A549 (cell line): ENCODE measurements around the gene DSCAM. TPM values are rescaled to one million over a fixed set of nuclear protein-coding genes. Genes with fewer than 3 reads are reported as not detected.

Experiments
- ATAC-seq, 2 experiments: fragments of 200-7000 bp in 1 of 2; fragments of >200 bp in 1 of 2; cut with Nextera tagmentation in 1 of 2; cut with Tn5 transposase in 1 of 2; 3 replicates each; pipeline versions ENCODE4 v1.8.0 to v1.9.1; 2018 to 2020; ENCODE audit warnings: mild to moderate bottlenecking in 1 of 2, moderate library complexity in 1 of 2
- CTCF ChIA-PET: fragments of 300-600 bp; sonication (Branson Sonifier 250); formaldehyde crosslinking; extraction: SDS; loops from one replicate; lab custom pipeline; 2021; ENCODE audit warnings: antibody characterized with exemption, inconsistent platforms; lab: Yijun Ruan, JAX
- POLR2A ChIA-PET: fragments of 350-600 bp; formaldehyde crosslinking; extraction: SDS; loops from one replicate; lab custom pipeline; 2021; ENCODE audit warnings: antibody characterized with exemption, inconsistent platforms; lab: Yijun Ruan, JAX
- DNase-seq, 2 experiments: peaks; one replicate each; pipeline versions ENCODE4 v3.0.0 to v3.0.0-alpha.2; 2011 to 2016; ENCODE audit warnings: low read depth in 1 of 2, low spot score in 1 of 2
- FAIRE-seq: peaks from 2 replicates; lab custom pipeline; 2011; peaks lifted over from hg19 to GRCh38; lab: Jason Lieb, UNC
- H3K27ac ChIP-seq, 2 experiments: fragments of >200 bp; sonication (Bioruptor Twin); formaldehyde crosslinking; 3 replicates each; pipeline ENCODE4 v1.5.1; 2016 to 2017
- H3K4me1 ChIP-seq: fragments of >200 bp; sonication (Bioruptor Twin); formaldehyde crosslinking; 3 replicates; pipeline ENCODE4 v1.6.1; 2016
- H3K4me2 ChIP-seq: fragments of >200 bp; sonication (Bioruptor Twin); formaldehyde crosslinking; 3 replicates; pipeline ENCODE4 v1.6.1; 2016
- H3K4me3 ChIP-seq: fragments of >200 bp; sonication (Bioruptor Twin); formaldehyde crosslinking; 3 replicates; pipeline ENCODE4 v1.5.1; 2016
- H3K9me3 ChIP-seq: fragments of >200 bp; sonication (Bioruptor Twin); formaldehyde crosslinking; 3 replicates; pipeline ENCODE4 v1.6.1; 2016
- BCL3 ChIP-seq: fragments of >200 bp; sonication (Bioruptor Twin); formaldehyde crosslinking; IDR thresholded peaks from 3 replicates; pipeline ENCODE4 v1.6.1; 2016
- CBX2 ChIP-seq: fragments of 200-600 bp; sonication (generic); IDR thresholded peaks from 2 replicates; pipeline ENCODE4 v1.6.1; 2016; ENCODE audit warnings: low read depth, mild to moderate bottlenecking, borderline replicate concordance
- CBX8 ChIP-seq: fragments of 200-600 bp; sonication (generic); IDR thresholded peaks from 2 replicates; pipeline ENCODE4 v1.6.1; 2016
- CEBPB ChIP-seq, 2 experiments: fragments of >200 bp in 1 of 2; sonication (Bioruptor Twin) in 1 of 2; formaldehyde crosslinking in 1 of 2; IDR thresholded peaks; 2 replicates each; pipeline ENCODE4 v1.6.1; 2012 to 2016
- CHD4 ChIP-seq: fragments of 200-600 bp; sonication (generic); IDR thresholded peaks from 2 replicates; pipeline ENCODE4 v1.6.1; 2016; ENCODE audit warnings: antibody characterized with exemption, mild to moderate bottlenecking, borderline replicate concordance
- E2F6 ChIP-seq: IDR thresholded peaks from 2 replicates; pipeline ENCODE4 v1.6.1; 2012; ENCODE audit warnings: low read depth, borderline replicate concordance
- ESRRA ChIP-seq: fragments of 150-350 bp; IDR thresholded peaks from 2 replicates; pipeline ENCODE4 v1.6.1; 2014; ENCODE audit warnings: mild to moderate bottlenecking, low read length, borderline replicate concordance
- HDAC2 ChIP-seq: fragments of 200-600 bp; sonication (generic); IDR thresholded peaks from 2 replicates; pipeline ENCODE4 v1.6.1; 2016
- HOXB13 ChIP-seq: fragments of 250-450 bp; sonication (Bioruptor Pico); IDR thresholded peaks from 2 replicates; pipeline ENCODE4 v1.5.0; 2020; ENCODE audit warnings: low read depth, mild to moderate bottlenecking, moderate library complexity
- JUN ChIP-seq, 2 experiments: fragments of >200 bp; sonication (Bioruptor Twin); formaldehyde crosslinking; IDR thresholded peaks; 2 replicates in 1 of 2; 3 replicates in 1 of 2; pipeline ENCODE4 v1.6.1; 2016 to 2017
- JUNB ChIP-seq: fragments of >200 bp; sonication (Bioruptor Twin); formaldehyde crosslinking; IDR thresholded peaks from 2 replicates; pipeline ENCODE4 v1.6.1; 2016
- KDM1A ChIP-seq: fragments of 200-600 bp; sonication (generic); IDR thresholded peaks from 2 replicates; pipeline ENCODE4 v1.6.1; 2016; ENCODE audit warnings: low read depth, mild to moderate bottlenecking
- MAFK ChIP-seq: fragments of 450-650 bp; IDR thresholded peaks from 2 replicates; pipeline ENCODE4 v1.6.1; 2014; ENCODE audit not compliant: partially characterized antibody
- MAZ ChIP-seq: fragments of 150-350 bp; IDR thresholded peaks from 2 replicates; pipeline ENCODE4 v1.6.1; 2014; ENCODE audit warnings: antibody characterized with exemption, low read depth, low read length, borderline replicate concordance
- MYC ChIP-seq: IDR thresholded peaks from 2 replicates; pipeline ENCODE4 v1.6.1; 2012; ENCODE audit warnings: mild to moderate bottlenecking, inconsistent platforms, low read length, improper control_type of control experiment, borderline replicate concordance
- NR3C1 ChIP-seq: fragments of >200 bp; sonication (Bioruptor Twin); formaldehyde crosslinking; IDR thresholded peaks from 3 replicates; pipeline ENCODE4 v1.6.1; 2017
- POLR2A ChIP-seq: IDR thresholded peaks from 2 replicates; pipeline ENCODE4 v1.6.1; 2012; ENCODE audit warnings: mild to moderate bottlenecking, low read length
- POLR2AphosphoS2 ChIP-seq: conservative IDR thresholded peaks from 2 replicates; pipeline ENCODE4 v1.6.1; 2012; ENCODE audit warnings: low read length, improper control_type of control experiment, inconsistent platforms
- REST ChIP-seq: fragments of 200-600 bp; sonication (generic); IDR thresholded peaks from 2 replicates; pipeline ENCODE4 v1.6.1; 2016; ENCODE audit warnings: antibody characterized with exemption, mild to moderate bottlenecking, moderate library complexity
- TP53 ChIP-seq: fragments of 250-450 bp; sonication (Bioruptor Pico); IDR thresholded peaks from 2 replicates; pipeline ENCODE4 v1.5.0; 2021; ENCODE audit warnings: mild to moderate bottlenecking, moderate library complexity
- ZFP36 ChIP-seq: fragments of 450-650 bp; IDR thresholded peaks from 2 replicates; pipeline ENCODE4 v1.6.1; 2014; ENCODE audit warnings: borderline replicate concordance; ENCODE audit not compliant: partially characterized antibody
- WGBS: methylation state at CpG from one replicate; pipeline ENCODE4 v1.1.6; 2017; ENCODE audit errors: missing lambda C conversion rate; 5-methylcytosine and 5-hydroxymethylcytosine counted together
- polyA plus RNA-seq, 4 experiments: library from polyadenylated mRNA; depleted of rRNA in 3 of 4; stranded (reverse); fragments of >200 nt; fragmentation: RNase III in 1 of 4; extraction: RNeasy Plus Mini Kit Qiagen cat#74134 plus additional on column Dnase treatment in 1 of 4; gene quantifications; 2 replicates in 3 of 4; 3 replicates in 1 of 4; pipeline ENCODE4 v1.2.3, GENCODE V29; 2011 to 2017

Gene DSCAM
- polyA plus RNA-seq, 2 of the 4 experiments (the other 2 are of a cell fraction): not detected

- no peak for ATAC-seq
- CTCF ChIA-PET: no interaction called here
- no peak overlapping the region for H3K27ac ChIP-seq
- no peak for DNase-seq
- no peak overlapping the region for H3K4me3 ChIP-seq
- POLR2A ChIA-PET: no interaction called here
- no peak for FAIRE-seq
- H3K9me3 ChIP-seq: no peaks in the 10 kb centered on the region
- no peak overlapping the region for H3K4me2 ChIP-seq
- no peak for TF ChIP-seq MAFK
- TF ChIP-seq JUNB: no peak
- no peak for TF ChIP-seq CBX8
- H3K4me1 ChIP-seq: no peaks in the 10 kb centered on the region
- WGBS: 11% methylated on average over 2 of the region's 2 CpGs
These were observed 300.3 kb downstream of the DSCAM start for GRCh38 chr21:40546647-40547046.

- no peaks in the 10 kb centered on the region for H3K9me3 ChIP-seq
- POLR2A ChIA-PET: no interaction called here
- TF ChIP-seq POLR2AphosphoS2: no peak
- TF ChIP-seq CEBPB (IDR thresholded peaks at IDR 0.05): no peak
- no peak for TF ChIP-seq MYC
- no peak for TF ChIP-seq MAZ
- CTCF ChIA-PET: no interaction called here
- no peak overlapping the region for H3K27ac ChIP-seq
- FAIRE-seq (no peak), DNase-seq (no peak), ATAC-seq (no peak)
- no peak overlapping the region for H3K4me2 ChIP-seq
- 41% methylated on average over 6 of the region's 6 CpGs for WGBS
- no peaks in the 10 kb centered on the region for H3K4me1 ChIP-seq
- no peak overlapping the region for H3K4me3 ChIP-seq
These were observed 306.7 kb downstream of the DSCAM start for GRCh38 chr21:40540216-40540615.

- ATAC-seq (no peak), DNase-seq (no peak), FAIRE-seq (no peak)
- no peaks in the 10 kb centered on the region for H3K4me1 ChIP-seq
- POLR2A ChIA-PET: no interaction called here
- WGBS: 4% methylated on average over 1 of the region's 1 CpG
- CTCF ChIA-PET: no interaction called here
- no peak for TF ChIP-seq BCL3
- TF ChIP-seq HDAC2: no peak
- TF ChIP-seq CHD4: no peak
- no peak for TF ChIP-seq MYC
- TF ChIP-seq JUNB: no peak
- TF ChIP-seq NR3C1: no peak
- no peak for TF ChIP-seq KDM1A
- no peak for TF ChIP-seq TP53 (CRISPR knock-in tag)
- no peak for TF ChIP-seq JUN (IDR thresholded peaks at IDR 0.05)
- no peak for TF ChIP-seq E2F6
- TF ChIP-seq HOXB13 (CRISPR knock-in tag): no peak
- TF ChIP-seq ZFP36: no peak
- no peak for TF ChIP-seq ESRRA
- no peak for TF ChIP-seq POLR2A
- TF ChIP-seq CBX2: no peak
- TF ChIP-seq REST: no peak
- TF ChIP-seq POLR2AphosphoS2: no peak
- no peak overlapping the region for H3K27ac ChIP-seq
- H3K4me3 ChIP-seq: no peak overlapping the region
- no peak overlapping the region for H3K4me2 ChIP-seq
- H3K9me3 ChIP-seq: no peaks in the 10 kb centered on the region
These were observed 312.1 kb downstream of the DSCAM start for GRCh38 chr21:40534886-40535285.
